Stimulated activated CD8-positive, alpha-beta memory T cell treated with anti-CD3 and anti-CD28 coated beads, Interleukin-15, amount 100 ng/mL, for 48 hours (primary cell): Measurements from ENCODE around the gene DPP10.

Experiments used
- DNase-seq, 2 donors: peaks; one replicate each; pipeline ENCODE4 v3.0.0-alpha.2; 2020; ENCODE audit warnings: low read depth in 2 of 2

DPP10 gene

GRCh38 chr2:114810092-114810491, 367.7 kb downstream of the DPP10 start:
- DNase-seq = no peak

GRCh38 chr2:114812261-114812660, 369.8 kb downstream of the DPP10 start:
- DNase-seq = no peak

- no peak for DNase-seq
Observed at GRCh38 chr2:114814355-114814754, 371.9 kb downstream of the DPP10 start.

- DNase-seq = no peak
Observed at GRCh38 chr2:114821055-114821454, 378.6 kb downstream of the DPP10 start.

GRCh38 chr2:114843963-114844362, 401.5 kb downstream of the DPP10 start:
- DNase-seq = no peak

GRCh38 chr2:114857196-114857595, 414.8 kb downstream of the DPP10 start:
- no peak for DNase-seq

- DNase-seq = no peak
Observed at GRCh38 chr2:114859726-114860510, 417.5 kb downstream of the DPP10 start.

- DNase-seq = no peak
Observed at GRCh38 chr2:114862243-114862642, 419.8 kb downstream of the DPP10 start.

- no peak for DNase-seq
Observed at GRCh38 chr2:114864901-114865300, 422.5 kb downstream of the DPP10 start.

- DNase-seq = no peak
Observed at GRCh38 chr2:114880046-114880445, 437.6 kb downstream of the DPP10 start.

- DNase-seq = no peak
Observed at GRCh38 chr2:114919985-114920384, 477.5 kb downstream of the DPP10 start.

GRCh38 chr2:114922076-114922475, 479.6 kb downstream of the DPP10 start:
- no peak for DNase-seq

- no peak for DNase-seq
Observed at GRCh38 chr2:114925296-114926255, 483.1 kb downstream of the DPP10 start.

GRCh38 chr2:114926303-114926702, 483.9 kb downstream of the DPP10 start:
- DNase-seq = no peak

- DNase-seq = no peak
Observed at GRCh38 chr2:114929225-114929624, 486.8 kb downstream of the DPP10 start.

GRCh38 chr2:114933671-114934241, 491.3 kb downstream of the DPP10 start:
- no peak for DNase-seq

- no peak for DNase-seq
Observed at GRCh38 chr2:114935031-114935430, 492.6 kb downstream of the DPP10 start.

- no peak for DNase-seq
Observed at GRCh38 chr2:114937366-114937930, 495.0 kb downstream of the DPP10 start.

GRCh38 chr2:114940785-114941458, 498.5 kb downstream of the DPP10 start:
- DNase-seq = no peak

GRCh38 chr2:114949228-114949804, 506.9 kb downstream of the DPP10 start:
- DNase-seq = no peak

- no peak for DNase-seq
Observed at GRCh38 chr2:114960389-114960788, 517.9 kb downstream of the DPP10 start.
